Measurements from ENCODE around the gene DENND1A.

DNA sequence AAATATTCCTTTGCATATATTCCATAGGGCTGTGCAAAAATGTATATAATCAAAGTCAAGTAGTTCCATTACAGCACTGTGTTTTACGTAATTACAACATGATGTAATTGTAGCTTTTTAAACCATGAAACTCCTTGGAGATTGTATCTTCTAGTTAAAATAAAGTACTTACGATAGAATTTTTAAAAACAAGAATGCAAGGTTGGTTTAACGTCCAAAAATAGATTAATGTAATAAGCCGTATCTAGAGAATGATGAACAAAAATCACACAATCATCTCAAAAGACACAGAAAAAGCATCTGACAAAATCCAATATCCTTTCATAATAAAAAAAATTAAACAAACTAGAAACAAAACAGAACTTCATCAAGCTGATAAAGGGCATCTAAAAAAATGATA, 86.2 kb downstream of the DENND1A start:
- no peak for TF ChIP-seq CTCF (conservative IDR thresholded peaks at IDR 0.05; ENCODE audit: low read depth, low read length)
- TF ChIP-seq EZH2 (IDR thresholded peaks at IDR 0.05; ENCODE audit: low read length, unreplicated experiment): no peak

All from PC-3 (cell line).